ENCODE results near the gene CNTRL. TPM values are rescaled to one million over a fixed set of nuclear protein-coding genes. Genes with fewer than 3 reads are reported as not detected.

The CNTRL gene
- polyA plus RNA-seq, 2 of the 4 experiments (the other 2 are of a cell fraction): 5.1 to 15.0 TPM

DNA sequence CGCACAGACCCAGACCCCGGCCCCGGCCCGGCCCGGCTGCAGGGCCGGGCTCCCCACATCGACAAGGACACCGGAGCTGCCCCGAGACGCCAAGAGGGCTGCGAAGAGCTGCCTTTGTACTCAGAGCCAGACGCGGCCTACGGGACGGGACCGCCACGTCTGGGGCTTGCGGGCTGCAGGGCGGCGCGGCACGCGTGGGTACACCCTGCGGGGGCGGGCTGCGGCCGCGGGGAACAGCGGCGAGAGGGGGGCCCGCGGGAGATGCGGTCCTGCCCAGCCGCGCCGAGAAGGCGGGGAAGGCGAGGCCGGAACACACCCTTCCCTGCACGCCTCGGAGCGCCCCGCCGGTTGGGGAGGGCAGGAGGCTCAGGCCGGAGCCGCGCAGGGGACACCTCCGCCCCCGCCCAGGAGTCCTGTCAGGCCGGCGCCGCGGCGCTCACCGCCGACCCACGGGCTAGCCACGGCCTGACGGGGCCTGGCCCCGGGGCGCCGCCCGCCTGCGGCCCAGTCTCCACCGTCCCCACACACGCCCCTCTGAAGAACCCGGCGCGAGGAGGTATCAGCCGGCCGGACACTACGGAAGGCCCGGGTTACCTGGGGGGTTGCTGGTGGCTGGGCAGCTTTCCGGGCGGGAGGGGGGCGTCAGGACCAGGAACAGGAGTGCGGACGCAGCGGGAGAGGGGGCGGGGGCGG is 126.4 kb downstream of the CNTRL start:
- 0% methylated on average over 2 of the region's 81 CpGs for WGBS (ENCODE audit: missing lambda C conversion rate)
- Histone ChIP-seq H3K27ac (peak overlapping the region; percentile 88 to 97), H3K4me3 (peak overlapping the region; percentile 89), H3K9me3 (no peaks in the 10 kb centered on the region), H3K4me1 (peaks cover 41% of the 10 kb centered on the region), H3K4me2 (peak overlapping the region; percentile 91)
- ChIA-PET POLR2A (interaction anchor here (0.6 to 1.5 kb wide), 6 partner anchors 11 to 238 kb away, joined by 3 read pairs; partner anchors contain the start of gene GSN), CTCF (interaction anchor here (0.6 to 2.6 kb wide), 14 partner anchors 11 to 212 kb away, joined by 3 to 26 read pairs (median 4); no protein-coding TSS in a partner anchor)
- FAIRE-seq (no peak), DNase-seq (ENCODE audit: low read depth in 1 of 2, low spot score in 1 of 2) (no peak), ATAC-seq (peak; percentile 65 to 67)
- TF ChIP-seq RFX5 (IDR thresholded peaks at IDR 0.05) (no peak), CBX2 (IDR thresholded peaks at IDR 0.05; ENCODE audit: borderline replicate concordance, low read depth) (no peak), CEBPB (IDR thresholded peaks at IDR 0.05) (no peak), HOXB13 (CRISPR knock-in tag; IDR thresholded peaks at IDR 0.05; ENCODE audit: low read depth) (no peak), JUNB (IDR thresholded peaks at IDR 0.05) (no peak), EP300 (IDR thresholded peaks at IDR 0.05) (no peak), ZFP36 (IDR thresholded peaks at IDR 0.05; ENCODE audit: borderline replicate concordance, partially characterized antibody) (no peak), ZNF302 (CRISPR knock-in tag; IDR thresholded peaks at IDR 0.05) (no peak)

DNA sequence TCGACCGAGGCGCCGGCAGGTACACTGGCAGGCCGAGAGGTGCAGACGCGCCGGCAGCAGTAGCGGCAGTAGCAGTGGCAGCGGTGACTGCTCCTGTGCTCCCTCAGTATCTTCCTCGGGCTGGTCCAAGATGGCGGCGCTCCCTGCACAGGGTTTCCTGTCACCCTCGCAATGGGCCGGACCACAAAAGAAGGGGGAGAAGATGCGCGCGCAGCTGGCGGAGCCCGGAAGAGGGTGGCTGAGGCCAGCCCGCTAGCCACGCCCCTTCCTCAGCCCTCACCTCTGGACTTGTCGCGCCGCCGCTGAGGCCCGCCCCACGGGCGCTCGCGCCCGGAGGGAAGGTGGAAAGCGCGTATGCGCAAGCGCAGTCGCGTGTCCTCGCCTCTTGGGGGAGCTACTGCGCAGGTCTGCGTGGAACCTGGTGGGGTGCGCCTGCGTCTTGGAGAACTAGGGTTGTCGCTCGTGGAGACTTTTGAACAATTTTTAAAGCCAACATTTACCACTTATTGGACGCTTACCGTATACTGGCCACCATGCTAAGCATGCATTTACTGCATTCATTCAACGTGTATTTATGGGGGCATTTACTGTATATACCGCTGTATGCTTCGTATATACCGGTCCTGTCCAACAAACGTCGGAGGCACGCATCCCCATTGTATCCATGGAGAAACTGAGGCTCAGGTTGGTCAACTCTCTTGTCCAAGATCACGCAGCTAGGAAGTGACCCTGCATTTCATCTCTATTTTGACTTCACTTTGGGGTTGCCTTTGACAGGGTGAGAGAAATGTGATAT is 127.2 kb downstream of the CNTRL start, which contains the start of gene RAB14:
TSS of gene RAB14 (minus strand) at position 132 of the 796 bp plus-strand sequence. CDS start 8,457 bp downstream, outside the sequence.
- CTCF ChIA-PET: interaction anchor here (0.6 to 2.6 kb wide), 17 partner anchors 8 to 280 kb away, joined by 3 to 26 read pairs (median 3); no protein-coding TSS in a partner anchor

More for the DNA sequence above, 127.2 kb downstream of the CNTRL start, which contains the start of gene RAB14:
- DNase-seq (ENCODE audit: low read depth in 1 of 2, low spot score in 1 of 2): peak; percentile 98 to 99
- WGBS (ENCODE audit: missing lambda C conversion rate): 2% methylated on average over 36 of the region's 55 CpGs
- FAIRE-seq: peak; percentile 43
- Histone ChIP-seq H3K9me3 (no peaks in the 10 kb centered on the region), H3K4me3 (peak within 1 kb of the TSS; percentile 89), H3K4me1 (peaks cover 34% of the 10 kb centered on the region), H3K4me2 (peak within 1 kb of the TSS; percentile 91), H3K27ac (peak within 1 kb of the TSS; percentile 88 to 97)
- TF ChIP-seq, protein P1, sequence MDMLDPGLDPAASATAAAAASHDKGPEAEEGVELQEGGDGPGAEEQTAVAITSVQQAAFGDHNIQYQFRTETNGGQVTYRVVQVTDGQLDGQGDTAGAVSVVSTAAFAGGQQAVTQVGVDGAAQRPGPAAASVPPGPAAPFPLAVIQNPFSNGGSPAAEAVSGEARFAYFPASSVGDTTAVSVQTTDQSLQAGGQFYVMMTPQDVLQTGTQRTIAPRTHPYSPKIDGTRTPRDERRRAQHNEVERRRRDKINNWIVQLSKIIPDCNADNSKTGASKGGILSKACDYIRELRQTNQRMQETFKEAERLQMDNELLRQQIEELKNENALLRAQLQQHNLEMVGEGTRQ (IDR thresholded peaks at IDR 0.05): no peak
- TF ChIP-seq FOSB (CRISPR knock-in tag; IDR thresholded peaks at IDR 0.05): no peak
- TF ChIP-seq, protein P2, sequence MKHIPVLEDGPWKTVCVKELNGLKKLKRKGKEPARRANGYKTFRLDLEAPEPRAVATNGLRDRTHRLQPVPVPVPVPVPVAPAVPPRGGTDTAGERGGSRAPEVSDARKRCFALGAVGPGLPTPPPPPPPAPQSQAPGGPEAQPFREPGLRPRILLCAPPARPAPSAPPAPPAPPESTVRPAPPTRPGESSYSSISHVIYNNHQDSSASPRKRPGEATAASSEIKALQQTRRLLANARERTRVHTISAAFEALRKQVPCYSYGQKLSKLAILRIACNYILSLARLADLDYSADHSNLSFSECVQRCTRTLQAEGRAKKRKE (CRISPR knock-in tag; IDR thresholded peaks at IDR 0.05; ENCODE audit: low read depth): no peak
- TF ChIP-seq CEBPB (IDR thresholded peaks at IDR 0.05): no peak
- TF ChIP-seq CHD4 (IDR thresholded peaks at IDR 0.05; ENCODE audit: borderline replicate concordance): 0 out of 2 replicates have a peak, but pooled peaks have one; percentile 45
- peak; percentile 47; the same call in 1 of the 2 replicates for TF ChIP-seq PHF8 (IDR thresholded peaks at IDR 0.05; ENCODE audit: borderline replicate concordance, low read depth)
- TF ChIP-seq, protein P3, sequence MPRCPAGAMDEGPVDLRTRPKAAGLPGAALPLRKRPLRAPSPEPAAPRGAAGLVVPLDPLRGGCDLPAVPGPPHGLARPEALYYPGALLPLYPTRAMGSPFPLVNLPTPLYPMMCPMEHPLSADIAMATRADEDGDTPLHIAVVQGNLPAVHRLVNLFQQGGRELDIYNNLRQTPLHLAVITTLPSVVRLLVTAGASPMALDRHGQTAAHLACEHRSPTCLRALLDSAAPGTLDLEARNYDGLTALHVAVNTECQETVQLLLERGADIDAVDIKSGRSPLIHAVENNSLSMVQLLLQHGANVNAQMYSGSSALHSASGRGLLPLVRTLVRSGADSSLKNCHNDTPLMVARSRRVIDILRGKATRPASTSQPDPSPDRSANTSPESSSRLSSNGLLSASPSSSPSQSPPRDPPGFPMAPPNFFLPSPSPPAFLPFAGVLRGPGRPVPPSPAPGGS (IDR thresholded peaks at IDR 0.05): peak; percentile 70; the same call in 2 of the 3 replicates
- peak; percentile 71 for TF ChIP-seq POLR2A (IDR thresholded peaks at IDR 0.05; ENCODE audit: low read length)
- TF ChIP-seq, protein P4, sequence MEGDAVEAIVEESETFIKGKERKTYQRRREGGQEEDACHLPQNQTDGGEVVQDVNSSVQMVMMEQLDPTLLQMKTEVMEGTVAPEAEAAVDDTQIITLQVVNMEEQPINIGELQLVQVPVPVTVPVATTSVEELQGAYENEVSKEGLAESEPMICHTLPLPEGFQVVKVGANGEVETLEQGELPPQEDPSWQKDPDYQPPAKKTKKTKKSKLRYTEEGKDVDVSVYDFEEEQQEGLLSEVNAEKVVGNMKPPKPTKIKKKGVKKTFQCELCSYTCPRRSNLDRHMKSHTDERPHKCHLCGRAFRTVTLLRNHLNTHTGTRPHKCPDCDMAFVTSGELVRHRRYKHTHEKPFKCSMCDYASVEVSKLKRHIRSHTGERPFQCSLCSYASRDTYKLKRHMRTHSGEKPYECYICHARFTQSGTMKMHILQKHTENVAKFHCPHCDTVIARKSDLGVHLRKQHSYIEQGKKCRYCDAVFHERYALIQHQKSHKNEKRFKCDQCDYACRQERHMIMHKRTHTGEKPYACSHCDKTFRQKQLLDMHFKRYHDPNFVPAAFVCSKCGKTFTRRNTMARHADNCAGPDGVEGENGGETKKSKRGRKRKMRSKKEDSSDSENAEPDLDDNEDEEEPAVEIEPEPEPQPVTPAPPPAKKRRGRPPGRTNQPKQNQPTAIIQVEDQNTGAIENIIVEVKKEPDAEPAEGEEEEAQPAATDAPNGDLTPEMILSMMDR (IDR thresholded peaks at IDR 0.05): peak; percentile 53
- TF ChIP-seq JUN (IDR thresholded peaks at IDR 0.05): peak in 1 of 2 experiments; percentile 73; a peak in 2 of 5 replicates
- 0 out of 5 replicates have a peak, but pooled peaks of 1 of the 2 experiments have one; percentile 14 for TF ChIP-seq RAD21 (conservative IDR thresholded peaks at IDR 0.05 in 1 of 2, IDR thresholded peaks at IDR 0.05 in 1 of 2)
- 0 out of 2 replicates have a peak, but pooled peaks have one; percentile 45 for TF ChIP-seq MYC (IDR thresholded peaks at IDR 0.05; ENCODE audit: borderline replicate concordance, low read length)
- TF ChIP-seq, protein P5, sequence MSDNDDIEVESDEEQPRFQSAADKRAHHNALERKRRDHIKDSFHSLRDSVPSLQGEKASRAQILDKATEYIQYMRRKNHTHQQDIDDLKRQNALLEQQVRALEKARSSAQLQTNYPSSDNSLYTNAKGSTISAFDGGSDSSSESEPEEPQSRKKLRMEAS (IDR thresholded peaks at IDR 0.05): peak; percentile 80
- no peak for TF ChIP-seq KDM5A (IDR thresholded peaks at IDR 0.05)
- no peak for TF ChIP-seq SMC3 (IDR thresholded peaks at IDR 0.05)
- TF ChIP-seq ZC3H11A (IDR thresholded peaks at IDR 0.05): no peak
- ATAC-seq: peak; percentile 93 to 96
- POLR2A ChIA-PET: interaction anchor here (0.6 to 1.5 kb wide), 10 partner anchors 10 to 238 kb away, joined by 3 to 4 read pairs (median 3); partner anchors contain the start of gene GSN
